ENCODE data around the gene HOXA11.

The HOXA11 gene

GRCh38 chr7:27179030-27179429 lies 6.0 kb downstream of the HOXA11 start:
- no peak for TF ChIP-seq CTCF (conservative IDR thresholded peaks at IDR 0.05; ENCODE audit: control insufficient read depth, insufficient read depth, low read depth, low read length)
- H3K4me3 ChIP-seq (ENCODE audit: control insufficient read depth, low read depth, low read length): no peak overlapping the region
- DNase-seq (ENCODE audit: low read depth): no peak

GRCh38 chr7:27178366-27178765 lies 6.7 kb downstream of the HOXA11 start:
- no peak for TF ChIP-seq CTCF (conservative IDR thresholded peaks at IDR 0.05; ENCODE audit: control insufficient read depth, insufficient read depth, low read depth, low read length)
- no peak overlapping the region for H3K4me3 ChIP-seq (ENCODE audit: control insufficient read depth, low read depth, low read length)
- DNase-seq (ENCODE audit: low read depth): no peak

GRCh38 chr7:27177795-27178320 lies 7.2 kb downstream of the HOXA11 start:
- TF ChIP-seq CTCF (conservative IDR thresholded peaks at IDR 0.05; ENCODE audit: control insufficient read depth, insufficient read depth, low read depth, low read length): no peak
- H3K4me3 ChIP-seq (ENCODE audit: control insufficient read depth, low read depth, low read length): no peak overlapping the region
- no peak for DNase-seq (ENCODE audit: low read depth)

GRCh38 chr7:27176962-27177794 lies 7.9 kb downstream of the HOXA11 start:
- no peak overlapping the region for H3K4me3 ChIP-seq (ENCODE audit: control insufficient read depth, low read depth, low read length)
- TF ChIP-seq CTCF (conservative IDR thresholded peaks at IDR 0.05; ENCODE audit: control insufficient read depth, insufficient read depth, low read depth, low read length): no peak
- DNase-seq (ENCODE audit: low read depth): no peak

GRCh38 chr7:27176524-27176845 lies 8.5 kb downstream of the HOXA11 start:
- DNase-seq (ENCODE audit: low read depth): no peak
- no peak overlapping the region for H3K4me3 ChIP-seq (ENCODE audit: control insufficient read depth, low read depth, low read length)
- TF ChIP-seq CTCF (conservative IDR thresholded peaks at IDR 0.05; ENCODE audit: control insufficient read depth, insufficient read depth, low read depth, low read length): no peak

- DNase-seq (ENCODE audit: low read depth): no peak
- TF ChIP-seq CTCF (conservative IDR thresholded peaks at IDR 0.05; ENCODE audit: control insufficient read depth, insufficient read depth, low read depth, low read length): no peak
- no peak overlapping the region for H3K4me3 ChIP-seq (ENCODE audit: control insufficient read depth, low read depth, low read length)
Observed at GRCh38 chr7:27175626-27176523, 9.2 kb downstream of the HOXA11 start.
